ENCODE data around the gene FAM163B.

Gene FAM163B

GRCh38 chr9:133609311-133610098, at the start of gene FAM163B:
FAM163B (minus strand) TSS chr9:133609389; CDS start chr9:133580223, 29,166 bp downstream.
- peak in 1 of 4 experiments; percentile 12 for DNase-seq

DNA sequence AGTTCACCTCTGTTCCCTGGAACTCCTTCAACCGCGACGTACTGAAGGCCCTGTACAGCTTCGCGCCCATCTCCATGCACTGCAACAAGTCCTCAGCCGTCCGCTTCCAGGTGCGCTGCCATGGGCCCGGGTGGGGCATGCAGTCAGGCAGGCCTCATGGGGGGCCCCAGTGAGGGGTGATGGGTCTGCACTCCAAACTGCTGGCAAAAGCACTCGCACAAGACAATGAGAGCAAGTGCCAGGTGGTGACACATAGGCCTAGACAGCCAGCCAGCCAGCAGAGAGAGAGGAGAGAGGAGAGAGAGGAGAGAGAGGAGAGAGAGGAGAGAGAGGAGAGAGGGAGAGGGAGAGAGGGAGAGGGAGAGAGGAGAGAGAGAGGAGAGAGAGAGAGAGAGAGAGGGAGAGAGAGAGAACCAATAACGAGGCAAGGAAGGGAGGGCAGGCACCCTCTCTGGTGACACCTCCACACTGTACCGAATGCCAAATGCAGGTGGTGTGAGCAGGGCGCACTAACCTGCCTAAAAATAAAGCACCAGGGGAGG, 48.0 kb upstream of the FAM163B start:
- DNase-seq, result no peak

- peak in 1 of 4 experiments; percentile 17 for DNase-seq
These were observed 47.3 kb upstream of the FAM163B start for GRCh38 chr9:133656211-133657119.

DNA sequence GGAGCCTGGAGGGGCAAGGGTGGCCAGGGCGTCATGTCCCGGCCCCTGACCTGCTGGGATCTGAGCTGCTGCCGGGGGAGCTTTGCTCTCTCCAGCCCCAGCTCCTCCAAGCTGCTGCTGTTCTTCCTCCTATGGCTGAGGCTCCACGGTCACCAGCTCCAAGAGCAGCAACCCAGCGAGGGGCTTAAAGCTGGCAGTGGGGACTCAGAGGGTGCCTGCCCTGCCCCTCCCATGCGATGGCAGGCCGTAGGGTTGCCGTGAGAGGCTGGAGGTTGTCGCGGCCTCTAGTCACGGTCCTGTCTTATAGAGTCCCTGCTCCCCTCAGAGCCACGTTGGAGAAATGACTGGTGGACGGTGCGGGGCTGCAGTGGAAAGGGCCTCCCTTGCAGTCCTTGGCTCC, 46.5 kb upstream of the FAM163B start:
- DNase-seq, result no peak

GRCh38 chr9:133654736-133655657, 45.8 kb upstream of the FAM163B start:
- DNase-seq, result no peak

GRCh38 chr9:133653638-133654037, 44.4 kb upstream of the FAM163B start:
- DNase-seq, result no peak

DNA sequence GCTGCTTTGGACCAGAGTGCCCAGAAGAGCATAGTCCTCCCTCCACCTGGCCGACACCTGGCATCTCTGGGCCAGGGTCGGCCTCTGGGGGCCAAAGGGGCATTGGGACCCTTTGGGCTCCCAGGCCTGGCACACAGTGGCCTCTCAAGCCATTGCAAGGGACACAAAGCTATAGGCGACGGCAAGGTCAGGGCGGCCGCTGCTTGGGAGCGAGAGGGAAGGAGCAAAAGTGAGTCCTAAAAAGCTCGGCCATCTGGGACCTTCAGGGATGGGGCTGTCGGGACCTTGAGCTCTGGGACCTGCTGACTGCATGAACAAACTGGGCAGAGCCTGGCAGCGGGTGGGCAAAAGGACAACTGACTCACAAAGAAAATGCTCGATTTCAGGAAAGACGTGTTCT, 40.8 kb upstream of the FAM163B start:
- DNase-seq, result no peak

DNA sequence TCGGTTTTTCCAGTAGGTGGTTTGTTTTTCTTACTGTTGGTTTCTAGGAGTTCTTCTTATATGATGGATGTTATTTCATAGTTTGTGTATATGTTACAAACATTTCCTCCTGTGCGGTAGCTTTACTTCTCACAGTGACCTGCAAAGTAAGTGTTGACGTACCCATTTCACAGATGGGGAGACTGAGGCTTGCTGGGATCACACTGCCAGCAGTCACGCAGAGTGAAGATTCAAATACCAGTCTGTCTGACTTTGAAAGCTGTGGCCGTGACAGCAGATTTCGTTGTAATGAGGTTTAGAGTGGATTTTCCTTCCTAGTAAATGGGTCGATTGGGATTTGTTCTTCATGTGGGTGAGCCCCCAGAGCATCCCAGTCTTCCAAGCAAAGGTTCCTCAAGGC, 40.0 kb upstream of the FAM163B start:
- no peak for DNase-seq

DNA sequence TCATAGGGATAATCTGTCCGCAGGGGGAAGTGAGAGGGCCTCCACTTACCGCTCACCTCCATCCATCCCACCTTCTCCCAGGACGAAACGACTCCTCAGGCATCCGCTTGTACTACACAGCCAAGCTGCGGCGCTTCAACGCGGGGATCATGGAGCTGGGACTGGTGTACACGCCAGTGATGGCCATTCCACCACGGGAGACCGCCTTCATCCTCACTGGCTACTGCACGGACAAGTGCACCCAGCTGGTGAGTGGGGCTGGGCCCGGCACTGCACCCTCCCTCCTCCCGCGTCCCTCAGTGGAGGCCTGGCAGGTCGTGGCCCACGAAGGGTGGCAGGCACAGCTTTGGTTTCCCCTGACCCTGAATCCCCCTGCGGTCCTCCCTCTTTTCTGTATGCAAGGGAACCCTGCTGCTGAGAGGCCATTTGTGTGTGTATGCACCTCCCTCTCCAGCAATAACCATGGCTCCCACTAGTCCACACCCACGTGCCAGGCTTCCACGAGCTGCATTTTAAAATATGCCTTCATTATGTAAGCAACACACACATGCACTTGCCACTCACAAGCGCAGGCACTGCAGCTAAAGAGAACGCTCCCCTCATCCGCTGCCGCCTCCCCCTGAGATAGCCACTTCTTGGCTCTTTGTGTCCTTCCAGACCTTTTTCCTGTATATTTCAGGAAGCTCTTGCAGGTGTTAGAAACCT, 38.7 kb upstream of the FAM163B start:
- DNase-seq, result no peak

GRCh38 chr9:133647148-133647547, 38.0 kb upstream of the FAM163B start:
- no peak for DNase-seq

DNA sequence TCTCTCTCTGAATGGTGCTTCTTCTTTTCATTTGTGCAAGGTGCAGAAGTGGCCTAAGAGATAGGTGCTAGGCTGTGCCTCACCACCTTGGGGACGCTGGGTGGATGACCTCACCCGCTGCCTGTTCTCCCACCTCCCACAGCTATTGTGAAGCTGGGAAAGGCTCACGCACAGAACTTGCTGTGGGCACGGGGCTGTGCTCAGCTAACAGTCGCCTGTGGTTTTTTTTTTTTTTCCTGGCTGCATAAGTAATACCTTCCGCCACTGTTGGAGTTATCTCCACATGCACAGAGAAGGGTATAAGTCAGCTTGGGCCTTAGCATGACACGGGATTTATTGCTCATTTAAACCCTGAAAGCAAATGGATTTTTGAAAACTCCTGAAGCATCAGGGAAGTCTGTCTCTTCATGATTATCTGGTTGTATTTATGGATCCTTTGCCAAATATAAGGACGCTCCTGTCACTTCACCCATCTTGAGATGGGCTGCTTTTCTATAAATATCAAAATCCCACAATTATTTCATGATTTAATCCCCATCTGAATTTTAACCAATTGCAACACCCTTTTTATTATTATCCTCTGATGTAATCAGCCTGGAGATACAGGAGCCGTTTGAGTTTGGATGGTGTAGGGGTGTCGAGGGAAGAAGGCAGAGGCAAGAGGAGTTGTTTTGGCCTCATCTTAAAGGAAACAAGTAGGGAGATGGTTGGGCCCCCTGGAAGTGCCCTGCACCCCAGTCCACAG, 36.0 kb upstream of the FAM163B start:
- no peak for DNase-seq

- no peak for DNase-seq
These were observed 35.0 kb upstream of the FAM163B start for GRCh38 chr9:133643978-133644760.

DNA sequence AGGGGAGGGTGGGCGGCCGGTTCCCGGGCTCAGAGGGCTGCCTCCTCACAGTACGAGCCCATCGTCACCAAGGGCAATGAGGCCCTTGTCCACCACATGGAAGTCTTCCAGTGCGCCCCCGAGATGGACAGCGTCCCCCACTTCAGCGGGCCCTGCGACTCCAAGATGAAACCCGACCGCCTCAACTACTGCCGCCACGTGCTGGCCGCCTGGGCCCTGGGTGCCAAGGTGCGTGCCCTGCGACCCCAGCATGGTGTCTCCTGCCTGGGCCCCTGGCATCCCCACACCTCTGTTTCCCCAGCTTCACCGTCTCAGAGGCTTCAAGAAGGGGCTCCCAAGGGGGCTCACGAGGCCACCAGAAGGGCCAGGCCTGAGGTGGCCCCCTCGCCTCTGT, 34.2 kb upstream of the FAM163B start:
- DNase-seq, result no peak

DNA sequence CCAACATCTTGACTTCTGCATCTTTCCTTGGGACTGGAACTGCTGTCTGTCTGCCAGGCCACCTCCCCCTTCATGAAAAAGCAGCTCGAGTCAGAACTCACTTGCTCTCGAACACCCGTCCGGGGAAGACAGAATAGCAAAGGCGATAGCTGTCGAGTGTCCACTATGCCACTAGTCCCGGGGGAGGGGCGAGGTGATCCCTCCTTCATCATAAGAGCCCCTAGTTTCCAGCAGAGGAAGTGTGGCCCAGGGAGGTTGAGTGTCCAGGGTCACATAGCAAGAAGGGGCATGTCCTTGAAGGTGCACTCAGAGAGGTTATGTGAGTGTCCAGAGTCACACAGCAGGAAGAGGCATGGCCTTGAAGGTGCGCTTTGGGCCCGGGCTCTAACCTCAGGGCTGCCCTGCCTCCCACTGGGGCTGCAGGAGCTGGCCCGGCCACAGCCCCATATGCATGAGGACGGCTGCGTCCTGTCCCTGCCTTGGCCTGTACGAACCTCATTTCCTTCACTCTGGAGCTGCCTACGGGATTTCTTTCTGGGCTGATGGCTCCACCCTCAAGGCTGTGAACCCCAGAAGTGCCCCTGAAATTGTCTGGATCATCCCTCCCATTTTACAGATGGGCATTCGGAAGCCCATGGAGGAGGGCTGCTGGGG, 33.6 kb upstream of the FAM163B start:
- DNase-seq, result no peak

DNA sequence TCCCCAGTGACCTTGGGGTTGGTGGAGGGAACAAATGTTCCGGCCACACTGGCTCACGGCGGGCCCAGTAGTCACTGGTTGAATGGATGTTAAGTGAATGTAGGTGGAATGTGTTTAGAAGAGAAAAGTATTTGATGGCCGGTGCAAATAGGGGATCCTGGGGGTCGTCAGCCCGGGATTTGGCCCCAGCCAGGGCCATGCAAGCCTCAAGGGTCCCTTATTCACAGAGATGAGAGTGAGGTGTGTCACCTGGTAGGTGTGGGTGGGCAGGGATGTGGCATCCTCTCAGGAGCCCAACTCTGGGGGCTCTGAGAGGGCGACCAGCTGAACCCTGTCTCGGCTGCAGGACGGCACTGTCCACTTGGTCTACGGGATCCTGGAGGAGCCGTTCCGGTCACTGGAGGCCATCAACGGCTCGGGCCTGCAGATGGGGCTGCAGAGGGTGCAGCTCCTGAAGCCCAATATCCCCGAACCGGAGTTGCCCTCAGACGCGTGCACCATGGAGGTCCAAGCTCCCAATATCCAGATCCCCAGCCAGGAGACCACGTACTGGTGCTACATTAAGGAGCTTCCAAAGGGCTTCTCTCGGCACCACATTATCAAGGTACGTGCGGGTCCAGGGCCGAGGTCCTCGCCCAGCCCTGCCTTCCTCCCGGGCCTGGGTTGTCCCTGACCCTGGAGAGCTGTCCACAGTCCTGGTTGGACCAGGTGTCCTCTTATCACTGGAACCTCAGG, 32.8 kb upstream of the FAM163B start:
- DNase-seq, result no peak

- DNase-seq, result no peak
These were observed 32.1 kb upstream of the FAM163B start for GRCh38 chr9:133641396-133641655.

GRCh38 chr9:133640580-133641395, 31.6 kb upstream of the FAM163B start:
- no peak for DNase-seq

DNA sequence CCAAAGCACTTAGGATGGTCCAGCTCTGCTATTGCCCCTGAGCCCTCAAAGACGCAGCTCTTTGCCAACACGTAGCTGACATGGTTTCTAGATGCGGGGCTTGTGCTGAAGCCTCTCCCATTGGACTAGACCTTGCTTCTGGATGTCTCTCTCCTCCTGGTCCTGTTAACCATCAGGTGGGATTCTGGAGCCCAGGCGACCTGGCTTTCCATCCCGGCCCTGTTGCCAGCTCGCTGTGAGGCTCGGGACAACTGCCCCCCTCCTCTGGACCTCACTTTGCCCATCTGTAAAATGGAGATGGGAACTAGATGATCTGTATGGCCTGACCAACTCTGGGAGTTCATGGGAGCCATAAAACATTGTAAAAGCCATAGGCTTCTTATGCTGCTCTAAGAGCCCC, 31.0 kb upstream of the FAM163B start:
- no peak for DNase-seq
